HG02798 (cell line): ENCODE measurements around the gene INPP4B.

ENCODE experiments used
- ATAC-seq: cut with Tn5 transposase; IDR thresholded peaks from one replicate; pipeline ENCODE4 v1.9.1; 2021; ENCODE audit warnings: mild to moderate bottlenecking; ENCODE audit not compliant: unreplicated experiment, poor library complexity

INPP4B gene

GRCh38 chr4:142743121-142743825 lies 102.8 kb downstream of the INPP4B start:
- ATAC-seq, result no peak

- no peak for ATAC-seq
These were observed 104.1 kb downstream of the INPP4B start for GRCh38 chr4:142741995-142742394.

- no peak for ATAC-seq
These were observed 117.9 kb downstream of the INPP4B start for GRCh38 chr4:142728233-142728632.

GRCh38 chr4:142727149-142727548 lies 119.0 kb downstream of the INPP4B start:
- ATAC-seq, result no peak

GRCh38 chr4:142725886-142726285 lies 120.2 kb downstream of the INPP4B start:
- no peak for ATAC-seq

GRCh38 chr4:142721187-142721586 lies 124.9 kb downstream of the INPP4B start:
- ATAC-seq, result no peak

GRCh38 chr4:142719854-142720541 lies 126.1 kb downstream of the INPP4B start:
- ATAC-seq, result no peak

GRCh38 chr4:142718981-142719380 lies 127.1 kb downstream of the INPP4B start:
- no peak for ATAC-seq

- ATAC-seq, result no peak
These were observed 130.4 kb downstream of the INPP4B start for GRCh38 chr4:142715727-142716126.

GRCh38 chr4:142713282-142714030 lies 132.6 kb downstream of the INPP4B start:
- ATAC-seq, result no peak

- no peak for ATAC-seq
These were observed 137.9 kb downstream of the INPP4B start for GRCh38 chr4:142708231-142708630.

- no peak for ATAC-seq
These were observed 138.7 kb downstream of the INPP4B start for GRCh38 chr4:142707401-142707800.

GRCh38 chr4:142706381-142706780 lies 139.7 kb downstream of the INPP4B start:
- no peak for ATAC-seq

- no peak for ATAC-seq
These were observed 140.3 kb downstream of the INPP4B start for GRCh38 chr4:142705820-142706219.

- ATAC-seq, result no peak
These were observed 142.3 kb downstream of the INPP4B start for GRCh38 chr4:142703694-142704309.

- no peak for ATAC-seq
These were observed 145.1 kb downstream of the INPP4B start for GRCh38 chr4:142701017-142701416.

- ATAC-seq, result no peak
These were observed 145.6 kb downstream of the INPP4B start for GRCh38 chr4:142700531-142700930.

- ATAC-seq, result no peak
These were observed 147.5 kb downstream of the INPP4B start for GRCh38 chr4:142698552-142698951.

- ATAC-seq, result no peak
These were observed 148.2 kb downstream of the INPP4B start for GRCh38 chr4:142697928-142698327.

GRCh38 chr4:142697320-142697719 lies 148.8 kb downstream of the INPP4B start:
- no peak for ATAC-seq
